ENCODE measurements around the gene PRKCA. TPM values are rescaled to one million over a fixed set of nuclear protein-coding genes. Genes with fewer than 3 reads are reported as not detected.

PRKCA gene
- total and polyA plus RNA-seq, 2 donors from 2014 or later = 8.0 to 50.8 TPM

DNA sequence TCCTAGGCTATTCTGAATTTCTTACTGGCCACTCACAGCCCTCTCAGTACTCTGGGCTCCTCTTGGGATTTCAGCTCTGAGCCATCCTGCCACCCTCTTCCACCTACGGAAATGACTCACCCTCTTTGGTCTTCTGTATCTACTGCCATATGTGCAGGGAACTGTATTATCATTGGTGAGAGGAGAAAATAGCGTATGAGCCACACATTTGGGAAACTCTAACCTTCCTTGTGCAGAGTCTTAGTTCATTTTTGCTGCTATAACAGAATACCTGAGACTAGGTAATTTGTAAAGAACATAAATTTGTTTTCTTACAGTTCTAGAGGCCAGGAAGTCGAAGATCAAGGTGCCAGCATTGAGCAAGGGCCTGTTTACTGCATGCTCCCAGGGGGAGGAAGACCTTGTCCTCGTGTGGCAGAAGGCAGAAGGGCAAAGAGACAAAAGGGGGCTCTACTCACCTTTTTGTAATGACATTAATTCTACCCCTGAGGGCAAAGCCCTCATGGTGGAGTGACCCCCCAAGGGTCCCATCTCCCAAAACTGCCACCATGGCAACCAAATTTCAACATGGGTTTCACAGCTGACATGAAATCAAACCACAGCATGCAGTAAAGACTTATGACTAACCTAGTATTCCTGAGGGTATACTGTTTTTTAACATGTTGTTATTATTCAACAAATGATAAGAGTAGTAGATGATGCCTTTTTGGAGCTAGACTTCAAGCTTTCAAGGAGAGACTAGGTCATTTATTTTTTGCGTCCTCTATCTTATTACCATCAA is 191.8 kb downstream of the PRKCA start:
- FAIRE-seq (no peak), DNase-seq (no peak)
- TF ChIP-seq, protein P1, sequence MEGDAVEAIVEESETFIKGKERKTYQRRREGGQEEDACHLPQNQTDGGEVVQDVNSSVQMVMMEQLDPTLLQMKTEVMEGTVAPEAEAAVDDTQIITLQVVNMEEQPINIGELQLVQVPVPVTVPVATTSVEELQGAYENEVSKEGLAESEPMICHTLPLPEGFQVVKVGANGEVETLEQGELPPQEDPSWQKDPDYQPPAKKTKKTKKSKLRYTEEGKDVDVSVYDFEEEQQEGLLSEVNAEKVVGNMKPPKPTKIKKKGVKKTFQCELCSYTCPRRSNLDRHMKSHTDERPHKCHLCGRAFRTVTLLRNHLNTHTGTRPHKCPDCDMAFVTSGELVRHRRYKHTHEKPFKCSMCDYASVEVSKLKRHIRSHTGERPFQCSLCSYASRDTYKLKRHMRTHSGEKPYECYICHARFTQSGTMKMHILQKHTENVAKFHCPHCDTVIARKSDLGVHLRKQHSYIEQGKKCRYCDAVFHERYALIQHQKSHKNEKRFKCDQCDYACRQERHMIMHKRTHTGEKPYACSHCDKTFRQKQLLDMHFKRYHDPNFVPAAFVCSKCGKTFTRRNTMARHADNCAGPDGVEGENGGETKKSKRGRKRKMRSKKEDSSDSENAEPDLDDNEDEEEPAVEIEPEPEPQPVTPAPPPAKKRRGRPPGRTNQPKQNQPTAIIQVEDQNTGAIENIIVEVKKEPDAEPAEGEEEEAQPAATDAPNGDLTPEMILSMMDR (IDR thresholded peaks at IDR 0.05; ENCODE audit: borderline replicate concordance, extremely low read depth, insufficient read depth) = no peak
- H3K27me3 ChIP-seq (ENCODE audit: control insufficient read depth, insufficient read depth, low read length) = no peaks in the 10 kb centered on the region
- no peak overlapping the region for H3K27ac ChIP-seq (ENCODE audit: low read depth in 2 of 2, low read length in 2 of 2)
- H3K4me3 ChIP-seq (ENCODE audit: low read length in 3 of 3) = no peak overlapping the region
- H3K9me3 ChIP-seq (ENCODE audit: control insufficient read depth in 2 of 3, insufficient read depth in 1 of 3, low read length in 3 of 3) = no peaks in the 10 kb centered on the region
- peaks cover 0 to 4% (median 0%) of the 10 kb centered on the region in 3 donors for H3K4me1 ChIP-seq (ENCODE audit: control insufficient read depth in 2 of 3, insufficient read depth in 2 of 3, low read depth in 1 of 3, low read length in 3 of 3)
- no peak overlapping the region for H3K9ac ChIP-seq (ENCODE audit: low read length in 3 of 3)
- intact Hi-C loops (cut with DNase I) = no loop called here
- H3K36me3 ChIP-seq (ENCODE audit: control insufficient read depth in 2 of 3, insufficient read depth in 3 of 3, low read length in 3 of 3) = no peaks in the 10 kb centered on the region

DNA sequence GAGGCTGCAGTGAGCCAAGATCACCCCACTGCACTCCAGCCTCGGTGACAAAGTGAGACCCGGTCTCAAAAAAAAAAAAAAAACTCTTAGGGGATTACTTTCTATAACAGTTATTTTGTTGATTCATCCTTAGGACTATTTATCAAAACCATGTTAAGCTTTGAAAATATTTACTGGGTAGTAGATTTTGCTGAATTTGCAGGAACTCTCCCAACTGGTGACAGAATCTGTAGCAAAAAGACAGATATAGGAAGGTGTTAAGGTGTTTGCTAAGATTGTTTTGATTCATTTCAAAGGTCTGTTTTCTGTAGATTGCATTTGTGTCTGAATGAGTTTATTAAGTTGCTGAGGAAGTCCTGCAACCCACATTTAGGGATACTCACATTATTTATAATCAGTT is 192.6 kb downstream of the PRKCA start:
- TF ChIP-seq, protein P1 (IDR thresholded peaks at IDR 0.05; ENCODE audit: borderline replicate concordance, extremely low read depth, insufficient read depth) = no peak
- Histone ChIP-seq H3K4me3 (ENCODE audit: low read length in 3 of 3) (no peak overlapping the region), H3K9me3 (ENCODE audit: control insufficient read depth in 2 of 3, insufficient read depth in 1 of 3, low read length in 3 of 3) (no peaks in the 10 kb centered on the region), H3K27me3 (ENCODE audit: control insufficient read depth, insufficient read depth, low read length) (no peaks in the 10 kb centered on the region), H3K9ac (ENCODE audit: low read length in 3 of 3) (no peak overlapping the region), H3K36me3 (ENCODE audit: control insufficient read depth in 2 of 3, insufficient read depth in 3 of 3, low read length in 3 of 3) (no peaks in the 10 kb centered on the region), H3K4me1 (ENCODE audit: control insufficient read depth in 2 of 3, insufficient read depth in 2 of 3, low read depth in 1 of 3, low read length in 3 of 3) (peaks cover 0 to 4% (median 0%) of the 10 kb centered on the region in 3 donors), H3K27ac (ENCODE audit: low read depth in 2 of 2, low read length in 2 of 2) (no peak overlapping the region)
- intact Hi-C loops (cut with DNase I) = no loop called here
- no peak for FAIRE-seq
- DNase-seq = no peak

DNA sequence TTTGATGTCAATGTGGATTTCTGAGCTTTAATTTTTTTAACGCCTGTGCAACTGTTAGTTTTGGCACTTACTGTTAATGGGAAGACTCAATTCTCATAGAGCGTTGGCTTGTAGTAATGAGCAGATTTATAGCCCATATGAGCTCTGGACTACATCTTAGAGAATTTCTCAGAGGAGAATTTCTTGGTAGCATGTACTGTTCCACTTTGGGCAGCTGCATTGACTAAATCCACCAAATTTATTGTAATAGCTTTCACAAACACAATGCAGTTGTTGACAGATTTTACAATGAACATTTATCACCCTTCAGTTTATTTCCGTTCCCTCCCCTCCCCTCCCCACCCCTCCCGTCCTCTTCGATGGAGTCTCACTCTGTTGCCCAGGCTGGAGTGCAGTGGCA is 193.9 kb downstream of the PRKCA start:
- Histone ChIP-seq H3K27ac (ENCODE audit: low read depth in 2 of 2, low read length in 2 of 2) (no peak overlapping the region), H3K36me3 (ENCODE audit: control insufficient read depth in 2 of 3, insufficient read depth in 3 of 3, low read length in 3 of 3) (no peaks in the 10 kb centered on the region), H3K9me3 (ENCODE audit: control insufficient read depth in 2 of 3, insufficient read depth in 1 of 3, low read length in 3 of 3) (no peaks in the 10 kb centered on the region), H3K4me3 (ENCODE audit: low read length in 3 of 3) (no peak overlapping the region), H3K9ac (ENCODE audit: low read length in 3 of 3) (no peak overlapping the region), H3K27me3 (ENCODE audit: control insufficient read depth, insufficient read depth, low read length) (no peaks in the 10 kb centered on the region), H3K4me1 (ENCODE audit: control insufficient read depth in 2 of 3, insufficient read depth in 2 of 3, low read depth in 1 of 3, low read length in 3 of 3) (peaks cover 0 to 4% (median 0%) of the 10 kb centered on the region in 3 donors)
- TF ChIP-seq, protein P1 (IDR thresholded peaks at IDR 0.05; ENCODE audit: borderline replicate concordance, extremely low read depth, insufficient read depth) = no peak
- intact Hi-C loops (cut with DNase I) = no loop called here
- FAIRE-seq = no peak
- DNase-seq = peak in 2 of 5 donors; percentile 25 to 60
